Brain microvascular endothelial cell (primary cell): Measurements from ENCODE around the gene ABLIM2.

Source experiments
- DNase-seq: peaks from one replicate; pipeline ENCODE4 v3.0.0-alpha.2; 2020
- H3K27ac ChIP-seq: fragments of 250-450 bp; sonication (Bioruptor Pico); 2 replicates; pipeline ENCODE4 v1.5.1; 2020; ENCODE audit warnings: mild to moderate bottlenecking, moderate library complexity
- H3K27me3 ChIP-seq: fragments of 250-450 bp; sonication (Bioruptor Pico); replicated peaks from 2 replicates; pipeline ENCODE4 v1.5.1; 2020; ENCODE audit warnings: mild to moderate bottlenecking
- H3K36me3 ChIP-seq: fragments of 250-450 bp; sonication (Bioruptor Pico); replicated peaks from 2 replicates; pipeline ENCODE4 v1.5.1; 2020; ENCODE audit warnings: mild to moderate bottlenecking
- H3K4me3 ChIP-seq: 2 replicates; pipeline ENCODE4 v1.5.1; 2011; ENCODE audit warnings: low read depth, mild to moderate bottlenecking, control low read depth, low read length, moderate library complexity
- CTCF ChIP-seq: IDR thresholded peaks from 2 replicates; pipeline ENCODE4 v1.5.1; 2011; ENCODE audit warnings: low read depth, mild to moderate bottlenecking, moderate library complexity, low read length, control low read depth, inconsistent platforms; ENCODE audit errors: missing control alignments
- in situ Hi-C: cut with HindIII; loops from 2 replicates; pipeline ENCODE4 v1.10.0; 2017; ENCODE audit warnings: low sequenced_read_pairs, low pct_ligation_motif_present

Gene ABLIM2

GRCh38 chr4:8184061-8184460, 25.4 kb upstream of the ABLIM2 start:
- DNase-seq, result no peak
- no peak for TF ChIP-seq CTCF
- H3K27me3 ChIP-seq, result no peaks in the 10 kb centered on the region
- no peak overlapping the region for H3K27ac ChIP-seq
- in situ Hi-C loops, result no loop called here
- H3K4me3 ChIP-seq, result no peak overlapping the region
- no peaks in the 10 kb centered on the region for H3K36me3 ChIP-seq

- in situ Hi-C loops, result no loop called here
- H3K36me3 ChIP-seq, result no peaks in the 10 kb centered on the region
- no peak for TF ChIP-seq CTCF
- DNase-seq, result peak; percentile 73
- H3K4me3 ChIP-seq, result no peak overlapping the region
- H3K27me3 ChIP-seq, result no peaks in the 10 kb centered on the region
- no peak overlapping the region for H3K27ac ChIP-seq
These were observed 24.5 kb upstream of the ABLIM2 start for GRCh38 chr4:8182858-8183725.

- in situ Hi-C loops, result no loop called here
- DNase-seq, result no peak
- no peak for TF ChIP-seq CTCF
- H3K36me3 ChIP-seq, result no peaks in the 10 kb centered on the region
- H3K27ac ChIP-seq, result no peak overlapping the region
- H3K27me3 ChIP-seq, result no peaks in the 10 kb centered on the region
- no peak overlapping the region for H3K4me3 ChIP-seq
These were observed 23.7 kb upstream of the ABLIM2 start for GRCh38 chr4:8182294-8182693.

GRCh38 chr4:8181844-8182243, 23.2 kb upstream of the ABLIM2 start:
- H3K36me3 ChIP-seq, result no peaks in the 10 kb centered on the region
- no peak for TF ChIP-seq CTCF
- DNase-seq, result no peak
- no peaks in the 10 kb centered on the region for H3K27me3 ChIP-seq
- no peak overlapping the region for H3K4me3 ChIP-seq
- no peak overlapping the region for H3K27ac ChIP-seq
- in situ Hi-C loops, result no loop called here

- H3K27ac ChIP-seq, result no peak overlapping the region
- H3K27me3 ChIP-seq, result no peaks in the 10 kb centered on the region
- H3K36me3 ChIP-seq, result no peaks in the 10 kb centered on the region
- no peak for DNase-seq
- H3K4me3 ChIP-seq, result no peak overlapping the region
- no peak for TF ChIP-seq CTCF
- in situ Hi-C loops, result no loop called here
These were observed 22.5 kb upstream of the ABLIM2 start for GRCh38 chr4:8181119-8181518.
